DND-41 (cell line): ENCODE measurements around the gene XKR7.

Experiments
- ATAC-seq: fragments of 200-7000 bp; cut with Tn5 transposase; 3 replicates; pipeline ENCODE4 v1.9.1; 2021; ENCODE audit warnings: low read depth; ENCODE audit not compliant: insufficient read depth
- DNase-seq: peaks from one replicate; pipeline ENCODE4 v3.0.0-alpha.2; 2020
- H2AFZ ChIP-seq: 2 replicates; pipeline ENCODE4 v1.6.0; 2012; ENCODE audit warnings: low read depth, low read length
- H3K27ac ChIP-seq: 2 replicates; pipeline ENCODE4 v1.5.1; 2012; ENCODE audit warnings: low read length, inconsistent platforms
- H3K27me3 ChIP-seq: fragments of 200-600 bp; sonication (generic); 2 replicates; pipeline ENCODE4 v1.6.0; 2012; ENCODE audit warnings: low read length, mild to moderate bottlenecking, inconsistent platforms; ENCODE audit not compliant: insufficient read depth, poor library complexity
- H3K36me3 ChIP-seq: 2 replicates; pipeline ENCODE4 v1.5.1; 2012; ENCODE audit warnings: low read length, inconsistent platforms; ENCODE audit not compliant: insufficient read depth
- H3K4me1 ChIP-seq: 2 replicates; pipeline ENCODE4 v1.5.1; 2012; ENCODE audit warnings: mild to moderate bottlenecking, low read length; ENCODE audit not compliant: insufficient read depth
- H3K4me2 ChIP-seq: 2 replicates; pipeline ENCODE4 v1.6.0; 2012; ENCODE audit warnings: mild to moderate bottlenecking, moderate library complexity, low read length, inconsistent platforms; ENCODE audit not compliant: insufficient read depth
- H3K4me3 ChIP-seq, 2 experiments: fragments of 200-600 bp in 1 of 2; shearing (Covaris generic) in 1 of 2; 2 replicates each; pipeline ENCODE4 v1.5.1; 2012 to 2016; ENCODE audit warnings: inconsistent platforms in 2 of 2, low read length in 2 of 2, mild to moderate bottlenecking in 2 of 2, low read depth in 1 of 2, moderate library complexity in 1 of 2
- H3K79me2 ChIP-seq: 2 replicates; pipeline ENCODE4 v1.6.0; 2012; ENCODE audit warnings: low read length, inconsistent platforms; ENCODE audit not compliant: insufficient read depth
- H3K9ac ChIP-seq: 2 replicates; pipeline ENCODE4 v1.6.0; 2012; ENCODE audit warnings: low read depth, mild to moderate bottlenecking, inconsistent platforms, low read length, moderate library complexity
- H3K9me3 ChIP-seq: 2 replicates; pipeline ENCODE4 v1.5.1; 2012; ENCODE audit warnings: low read length, moderate library complexity, mild to moderate bottlenecking, inconsistent platforms; ENCODE audit not compliant: insufficient read depth, severe bottlenecking
- H4K20me1 ChIP-seq: 2 replicates; pipeline ENCODE4 v1.6.0; 2012; ENCODE audit warnings: low read length; ENCODE audit not compliant: insufficient read depth
- EZH2 ChIP-seq: IDR thresholded peaks from 3 replicates; pipeline ENCODE4 v1.6.1; 2012; ENCODE audit warnings: borderline replicate concordance, low read depth, mild to moderate bottlenecking, moderate library complexity, low read length, inconsistent platforms; ENCODE audit not compliant: severe bottlenecking
- TF ChIP-seq, protein P1 (sequence below): IDR thresholded peaks from 2 replicates; pipeline ENCODE4 v1.5.1; 2012; ENCODE audit warnings: borderline replicate concordance, low read length, moderate library complexity, mild to moderate bottlenecking; ENCODE audit not compliant: poor library complexity, severe bottlenecking; ENCODE audit errors: extremely low read depth

The XKR7 gene

DNA sequence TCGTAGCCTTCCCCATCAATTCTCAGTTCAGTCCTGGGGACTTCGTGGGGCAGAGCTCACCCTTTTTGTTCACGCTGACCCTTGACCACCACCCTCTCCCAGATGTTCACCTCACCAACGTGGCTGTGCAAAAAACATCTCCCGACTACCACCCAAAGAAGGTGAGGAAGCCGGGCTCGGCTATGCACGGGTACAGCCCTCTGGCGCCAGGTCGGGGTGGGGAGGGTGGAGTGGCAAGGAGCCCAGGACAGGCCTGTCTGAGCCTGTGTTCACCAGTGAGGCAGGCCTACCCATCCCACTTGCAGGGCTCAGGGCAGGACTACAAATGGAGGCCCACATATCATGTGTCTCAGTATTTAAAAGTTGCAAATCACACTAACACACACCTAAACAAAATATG lies 34.3 kb upstream of the XKR7 start:
- TF ChIP-seq, protein P1, sequence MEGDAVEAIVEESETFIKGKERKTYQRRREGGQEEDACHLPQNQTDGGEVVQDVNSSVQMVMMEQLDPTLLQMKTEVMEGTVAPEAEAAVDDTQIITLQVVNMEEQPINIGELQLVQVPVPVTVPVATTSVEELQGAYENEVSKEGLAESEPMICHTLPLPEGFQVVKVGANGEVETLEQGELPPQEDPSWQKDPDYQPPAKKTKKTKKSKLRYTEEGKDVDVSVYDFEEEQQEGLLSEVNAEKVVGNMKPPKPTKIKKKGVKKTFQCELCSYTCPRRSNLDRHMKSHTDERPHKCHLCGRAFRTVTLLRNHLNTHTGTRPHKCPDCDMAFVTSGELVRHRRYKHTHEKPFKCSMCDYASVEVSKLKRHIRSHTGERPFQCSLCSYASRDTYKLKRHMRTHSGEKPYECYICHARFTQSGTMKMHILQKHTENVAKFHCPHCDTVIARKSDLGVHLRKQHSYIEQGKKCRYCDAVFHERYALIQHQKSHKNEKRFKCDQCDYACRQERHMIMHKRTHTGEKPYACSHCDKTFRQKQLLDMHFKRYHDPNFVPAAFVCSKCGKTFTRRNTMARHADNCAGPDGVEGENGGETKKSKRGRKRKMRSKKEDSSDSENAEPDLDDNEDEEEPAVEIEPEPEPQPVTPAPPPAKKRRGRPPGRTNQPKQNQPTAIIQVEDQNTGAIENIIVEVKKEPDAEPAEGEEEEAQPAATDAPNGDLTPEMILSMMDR, result no peak
- no peak for TF ChIP-seq EZH2
- DNase-seq (no peak), ATAC-seq (no peak)
- H3K36me3 ChIP-seq, result no peaks in the 10 kb centered on the region
- no peak overlapping the region for H3K4me3 ChIP-seq
- no peak overlapping the region for H2AFZ ChIP-seq
- H3K9ac ChIP-seq, result no peak overlapping the region
- no peaks in the 10 kb centered on the region for H3K27me3 ChIP-seq
- H3K27ac ChIP-seq, result no peak overlapping the region
- H3K79me2 ChIP-seq, result no peaks in the 10 kb centered on the region
- H4K20me1 ChIP-seq, result peaks cover 7% of the 10 kb centered on the region
- H3K4me2 ChIP-seq, result no peak overlapping the region
- no peaks in the 10 kb centered on the region for H3K9me3 ChIP-seq
- H3K4me1 ChIP-seq, result no peaks in the 10 kb centered on the region

DNA sequence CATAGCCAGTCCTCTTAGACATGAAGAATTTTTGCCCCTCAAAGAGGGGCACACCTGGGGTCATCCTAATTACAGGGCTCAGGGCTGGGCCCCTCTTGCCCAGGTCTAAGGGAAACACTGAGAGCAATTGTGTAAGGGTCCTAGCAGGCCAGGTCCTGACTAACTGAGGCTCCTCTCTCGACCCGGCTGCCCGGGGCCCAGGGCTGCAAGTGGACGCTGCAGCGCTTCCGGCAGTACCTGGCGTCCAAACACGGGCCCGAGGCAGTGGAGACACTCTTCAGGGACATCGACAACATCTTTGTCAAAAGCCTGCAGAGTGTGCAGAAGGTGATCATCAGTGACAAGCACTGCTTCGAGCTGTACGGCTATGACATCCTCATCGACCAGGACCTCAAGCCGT lies 33.5 kb upstream of the XKR7 start:
- Histone ChIP-seq H3K9ac (no peak overlapping the region), H3K4me1 (no peaks in the 10 kb centered on the region), H2AFZ (no peak overlapping the region), H3K27me3 (no peaks in the 10 kb centered on the region), H3K9me3 (no peaks in the 10 kb centered on the region), H3K79me2 (no peaks in the 10 kb centered on the region), H3K4me2 (no peak overlapping the region), H3K36me3 (no peaks in the 10 kb centered on the region), H3K4me3 (no peak overlapping the region), H3K27ac (no peak overlapping the region), H4K20me1 (peaks cover 7% of the 10 kb centered on the region)
- no peak for TF ChIP-seq EZH2
- TF ChIP-seq, protein P1, result no peak
- ATAC-seq, result no peak
- no peak for DNase-seq

DNA sequence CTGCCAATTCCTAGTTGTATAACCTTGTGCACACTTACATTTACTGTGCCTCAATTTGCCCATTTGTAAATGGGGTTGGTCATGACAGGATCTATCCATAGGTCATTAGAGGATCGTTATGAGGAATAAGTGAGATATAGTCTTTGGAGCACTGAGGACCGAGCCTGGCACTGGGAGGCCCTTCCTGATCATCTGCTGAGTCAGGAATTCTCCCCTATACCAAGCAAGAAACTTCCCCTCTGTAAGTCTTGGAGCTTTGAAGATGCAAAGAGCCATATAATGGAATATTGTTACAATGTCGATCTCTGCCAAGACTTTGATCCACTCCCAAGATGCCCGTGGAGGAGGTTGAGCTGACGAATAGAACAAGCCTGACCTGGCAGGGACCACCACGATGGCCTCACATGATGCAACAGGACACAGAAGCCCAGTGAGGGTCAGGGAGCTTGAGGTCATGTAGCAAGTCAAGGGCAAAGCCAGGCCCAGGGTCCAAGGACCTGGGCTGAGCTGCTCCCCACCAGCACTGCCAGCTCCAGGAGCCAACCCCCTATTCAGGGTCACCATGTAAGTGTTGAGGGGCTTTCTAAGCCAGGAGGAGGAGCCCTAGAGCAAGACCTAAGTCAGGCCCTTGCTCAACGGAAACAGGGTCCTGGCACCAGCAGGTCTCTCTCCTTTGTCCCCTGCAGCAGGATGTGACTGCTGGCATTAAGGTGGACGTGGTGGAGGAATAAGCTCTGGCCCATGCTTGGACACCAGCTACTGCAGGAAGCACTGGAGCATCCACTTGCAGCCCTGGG lies 32.8 kb upstream of the XKR7 start:
- Histone ChIP-seq H3K9me3 (no peaks in the 10 kb centered on the region), H3K9ac (no peak overlapping the region), H3K4me1 (no peaks in the 10 kb centered on the region), H3K79me2 (no peaks in the 10 kb centered on the region), H2AFZ (no peak overlapping the region), H3K27me3 (no peaks in the 10 kb centered on the region), H3K4me2 (no peak overlapping the region), H3K36me3 (no peaks in the 10 kb centered on the region), H4K20me1 (peaks cover 7% of the 10 kb centered on the region), H3K4me3 (no peak overlapping the region), H3K27ac (no peak overlapping the region)
- ATAC-seq (peak; percentile 58), DNase-seq (no peak)
- no peak for TF ChIP-seq EZH2
- TF ChIP-seq, protein P1, result peak; percentile 46
